SKM-1 (cell line): ENCODE results near the gene ACAD10.

Experiments used
- DNase-seq: peaks from one replicate; lab custom pipeline; 2025; ENCODE audit not compliant: unreplicated experiment; lab: John Stamatoyannopoulos, UW

ACAD10 gene

DNA sequence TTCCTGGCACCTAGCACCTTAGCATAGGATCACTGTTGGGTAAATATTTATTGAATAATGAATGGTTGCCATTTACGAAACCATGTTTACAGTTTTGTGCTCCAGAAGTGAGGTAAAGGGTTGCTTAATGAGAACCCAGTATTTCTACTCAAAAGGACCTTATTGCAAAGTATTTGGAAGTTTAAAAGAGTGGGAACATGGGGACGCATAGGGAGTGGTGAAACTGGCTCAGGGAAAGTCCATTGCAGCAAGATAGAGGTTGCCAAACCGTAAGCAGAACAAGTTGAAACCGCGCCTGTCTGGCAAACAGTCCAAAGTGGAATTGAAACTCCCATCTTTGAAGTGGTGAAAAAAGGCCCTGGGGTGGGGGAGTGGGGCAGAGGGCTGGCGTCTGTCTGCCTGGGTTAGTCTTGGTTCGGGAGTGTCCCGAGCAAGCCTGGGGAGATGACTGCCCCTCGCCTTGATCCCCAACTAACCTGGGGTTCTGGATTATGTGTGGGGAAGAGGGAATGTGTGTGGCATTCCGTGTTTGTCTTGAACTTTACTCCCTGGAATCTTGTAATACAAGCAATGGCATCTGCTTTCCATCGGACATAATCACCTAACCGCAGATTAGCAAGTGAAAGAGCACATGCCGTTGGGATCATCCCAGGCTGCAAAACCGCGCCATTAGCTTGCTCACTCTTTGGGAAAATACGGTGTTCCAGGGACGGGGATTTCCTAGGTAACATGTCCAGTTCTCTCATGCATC lies 88.1 kb downstream of the ACAD10 start:
- no peak for DNase-seq

DNA sequence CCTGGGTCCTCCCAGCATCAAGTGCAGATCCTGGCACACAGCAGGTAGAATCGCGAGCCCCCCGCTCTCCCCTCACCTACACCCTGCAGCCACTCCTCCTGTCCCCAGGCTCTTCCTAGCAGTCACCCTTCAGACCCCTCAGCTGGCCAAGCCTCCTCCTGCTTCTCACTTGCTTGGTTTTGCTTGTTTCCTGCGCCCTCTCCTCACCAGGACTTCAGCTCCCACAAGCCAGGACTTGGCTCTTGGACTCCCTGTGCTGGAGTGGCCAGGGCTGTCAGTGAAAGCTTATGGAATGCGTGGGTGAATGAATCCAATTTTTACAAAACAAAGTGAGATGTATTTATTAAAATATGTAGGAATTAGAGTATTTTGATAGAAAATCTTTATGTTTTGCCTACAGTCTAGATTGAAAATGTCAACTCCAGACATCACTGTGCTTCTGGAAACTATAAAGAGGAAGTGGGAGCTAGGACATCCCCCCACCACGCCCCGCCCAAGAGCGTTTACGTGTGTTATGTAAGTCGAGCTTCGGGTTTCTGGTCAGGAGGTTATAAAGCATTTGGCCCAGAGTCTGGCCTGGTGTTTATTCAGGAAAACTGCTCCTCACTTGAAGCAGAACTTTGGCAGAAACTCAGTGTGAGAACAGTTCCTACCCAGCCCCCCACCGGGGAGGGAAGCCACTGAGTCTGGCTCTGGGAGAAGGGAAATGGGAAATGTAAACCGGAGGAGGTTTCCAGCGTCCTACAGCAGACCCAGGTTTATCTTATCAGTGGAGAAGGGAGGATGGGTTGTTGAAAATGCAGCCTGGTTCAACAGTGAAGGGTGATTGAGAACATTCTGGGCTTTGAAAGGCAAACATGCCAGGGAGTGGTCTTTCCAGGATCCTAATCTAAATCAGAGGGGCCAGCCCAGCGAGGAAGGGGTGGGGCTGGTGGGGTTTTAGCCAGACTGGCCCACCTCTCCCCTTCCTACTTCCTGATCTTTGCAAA lies 89.6 kb downstream of the ACAD10 start:
- DNase-seq, result peak; percentile 70

DNA sequence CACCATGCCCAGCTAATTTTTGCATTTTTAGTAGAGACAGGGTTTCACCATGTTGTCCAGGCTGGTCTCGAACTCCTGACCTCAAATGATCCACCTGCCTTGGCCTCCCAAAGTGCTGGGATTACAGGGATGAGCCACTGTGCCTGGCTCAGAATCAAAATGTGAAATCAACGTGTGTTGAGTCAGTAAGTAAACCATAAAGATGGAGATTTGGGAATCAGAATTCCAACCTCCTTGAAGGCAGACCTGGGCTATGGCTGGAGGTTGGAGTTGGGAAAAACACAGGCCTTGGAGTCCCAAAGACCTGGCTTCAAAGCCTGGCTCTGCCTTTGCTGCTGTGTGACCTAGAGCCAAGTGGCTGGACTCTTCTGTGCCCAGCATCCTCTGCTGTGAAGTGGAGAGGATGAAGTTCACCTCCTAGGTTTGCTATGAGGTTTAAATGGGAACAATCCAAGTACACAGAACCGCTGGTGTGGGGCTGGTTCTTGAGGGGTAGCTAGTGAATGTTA lies 91.0 kb downstream of the ACAD10 start:
- DNase-seq, result no peak

DNA sequence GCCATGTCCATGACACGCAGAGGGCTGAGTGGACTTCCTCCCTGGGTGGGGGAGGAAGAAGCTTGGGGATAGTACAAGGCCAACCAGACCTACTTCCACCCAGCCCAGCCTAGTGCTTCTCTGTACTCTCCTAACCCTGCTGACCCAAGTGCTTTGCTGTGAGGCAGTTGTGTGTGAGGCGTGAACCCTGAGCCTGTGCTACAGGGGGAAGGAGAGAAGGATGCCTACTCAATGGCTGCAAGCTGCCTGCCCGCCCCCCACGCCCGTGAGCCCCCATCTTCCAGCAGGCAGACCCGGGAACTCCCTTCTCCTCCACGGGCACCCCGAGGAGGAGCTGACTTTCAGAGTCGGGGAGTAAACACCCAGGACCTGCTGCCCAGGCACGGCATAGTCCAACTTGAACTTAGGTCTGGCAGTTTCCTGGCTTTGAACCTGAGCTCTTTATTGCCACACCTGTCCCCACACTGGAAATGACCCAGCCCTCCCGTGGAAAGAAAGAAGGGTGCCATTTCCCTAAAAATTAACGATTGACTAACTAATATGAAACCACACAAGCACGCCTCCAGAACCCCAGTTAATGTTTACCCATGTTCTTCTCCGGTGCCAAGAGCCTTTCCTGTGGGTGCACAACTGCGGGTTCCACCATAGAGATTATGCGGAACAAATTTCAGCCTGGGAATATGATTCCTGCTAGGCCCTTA lies 91.6 kb downstream of the ACAD10 start:
- no peak for DNase-seq

DNA sequence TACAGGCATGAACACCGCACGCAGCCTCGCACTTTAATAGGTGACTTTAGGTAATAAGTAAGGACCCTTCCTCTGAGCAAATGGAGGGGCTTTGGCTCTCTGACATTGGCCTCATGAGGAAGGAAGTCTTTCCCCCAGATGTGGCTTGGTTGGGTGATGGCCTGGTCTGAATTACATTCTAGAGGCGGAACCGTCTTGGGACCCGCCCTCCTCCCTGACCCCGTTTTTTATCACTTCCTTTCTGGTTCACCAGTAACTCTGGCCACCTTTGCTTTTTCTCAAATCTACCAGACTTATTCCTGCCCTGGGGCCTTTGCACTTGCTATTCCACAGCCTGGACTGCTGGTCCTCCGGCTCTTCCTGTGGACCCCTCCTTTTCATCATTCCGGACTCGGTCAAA lies 94.3 kb downstream of the ACAD10 start:
- DNase-seq, result no peak

DNA sequence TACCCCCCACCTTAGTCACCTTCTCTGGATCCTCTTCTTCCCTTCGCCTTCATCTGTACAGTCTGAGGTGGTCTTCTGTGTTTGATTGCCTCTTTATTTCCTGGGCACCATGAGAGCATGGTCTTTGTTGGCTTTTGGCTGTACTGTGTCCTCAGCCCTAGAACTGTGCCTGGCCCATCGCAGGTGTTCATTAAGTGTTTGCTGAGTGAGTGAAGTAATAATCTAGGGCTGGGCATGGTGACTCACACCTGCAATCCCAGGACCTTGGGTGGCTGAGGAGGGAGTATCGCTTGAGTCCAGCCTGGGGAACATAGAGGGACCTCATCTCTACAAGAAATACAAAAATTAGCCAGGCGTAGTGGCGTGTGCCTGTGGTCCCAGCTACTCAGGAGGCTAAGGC lies 94.8 kb downstream of the ACAD10 start:
- no peak for DNase-seq

DNA sequence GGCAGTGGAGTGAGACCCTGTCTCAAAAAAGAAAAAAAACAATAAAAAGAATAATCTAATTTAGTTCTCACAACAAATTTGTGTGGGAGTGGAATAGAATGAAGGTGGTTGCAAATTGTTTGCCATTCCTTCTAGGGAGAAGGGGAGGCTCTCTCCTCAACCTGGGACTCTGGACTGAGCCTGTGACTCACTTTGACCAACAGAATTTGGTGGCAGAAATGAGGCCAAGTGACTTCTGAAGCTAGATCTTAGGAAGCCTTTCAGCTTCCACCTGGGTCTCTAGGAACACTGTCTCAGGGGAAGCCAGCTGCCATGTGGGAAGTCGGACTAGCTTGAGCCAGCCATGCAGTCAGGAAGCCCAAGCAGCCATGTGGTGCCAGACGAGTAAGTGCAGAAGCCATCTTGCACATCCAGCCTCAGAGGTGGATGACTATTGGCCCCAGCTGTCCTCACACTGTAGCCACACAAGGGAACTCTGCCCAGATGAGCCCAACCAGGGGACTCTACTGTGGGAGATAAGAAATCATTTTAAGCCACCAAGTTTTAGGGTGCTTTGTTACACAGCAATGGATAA lies 95.3 kb downstream of the ACAD10 start:
- no peak for DNase-seq

DNA sequence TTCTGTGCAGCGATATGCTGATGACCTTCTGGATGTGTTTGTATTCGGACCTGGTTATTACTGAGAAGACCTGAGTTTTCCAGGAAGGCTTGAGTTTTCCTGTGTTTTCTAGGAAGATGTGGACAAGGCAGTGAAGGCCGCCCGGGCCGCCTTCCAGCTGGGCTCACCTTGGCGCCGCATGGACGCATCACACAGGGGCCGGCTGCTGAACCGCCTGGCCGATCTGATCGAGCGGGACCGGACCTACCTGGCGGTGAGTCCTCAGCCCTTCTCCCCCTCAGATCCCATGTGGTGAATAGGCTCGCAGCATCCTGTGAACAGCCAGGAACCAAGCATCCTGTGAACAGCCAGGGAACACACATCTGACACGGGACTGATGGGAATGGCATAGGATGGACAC lies 97.2 kb downstream of the ACAD10 start:
- DNase-seq, result no peak

DNA sequence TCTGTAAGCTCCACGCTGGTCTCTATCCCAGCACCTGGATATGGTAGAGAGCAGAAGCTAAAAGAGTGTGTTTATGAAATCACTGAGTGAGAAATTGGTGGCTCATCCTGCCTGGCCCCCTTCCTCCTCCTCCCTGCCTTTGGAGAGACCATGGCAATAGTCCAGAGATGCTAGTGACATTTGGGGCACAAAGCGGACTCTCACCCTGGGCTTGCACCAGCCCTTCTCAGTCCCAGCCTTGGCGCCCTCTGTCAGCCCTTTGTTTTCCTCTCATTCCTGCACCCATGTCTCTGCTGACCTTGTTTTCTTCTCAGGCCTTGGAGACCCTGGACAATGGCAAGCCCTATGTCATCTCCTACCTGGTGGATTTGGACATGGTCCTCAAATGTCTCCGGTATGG lies 99.1 kb downstream of the ACAD10 start:
- DNase-seq, result no peak

DNA sequence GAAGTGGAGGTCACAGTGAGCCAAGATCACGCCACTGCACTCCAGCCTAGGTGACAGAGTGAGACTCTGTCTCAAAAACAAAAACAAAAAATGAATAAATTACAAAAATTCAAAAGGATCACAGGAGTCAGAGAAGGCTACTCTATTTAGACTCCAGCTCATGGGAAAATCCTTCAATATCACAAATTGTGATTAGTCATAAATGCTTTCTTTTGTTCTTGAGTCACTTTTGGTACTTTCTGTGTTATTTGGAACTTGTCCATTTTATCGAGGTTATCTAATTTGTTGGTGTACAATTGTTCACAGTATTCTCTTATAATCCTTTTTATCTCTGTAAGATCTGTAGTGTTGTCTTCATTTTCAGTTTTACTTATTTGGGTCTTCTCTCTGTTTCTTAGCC lies 99.8 kb downstream of the ACAD10 start:
- DNase-seq, result no peak

DNA sequence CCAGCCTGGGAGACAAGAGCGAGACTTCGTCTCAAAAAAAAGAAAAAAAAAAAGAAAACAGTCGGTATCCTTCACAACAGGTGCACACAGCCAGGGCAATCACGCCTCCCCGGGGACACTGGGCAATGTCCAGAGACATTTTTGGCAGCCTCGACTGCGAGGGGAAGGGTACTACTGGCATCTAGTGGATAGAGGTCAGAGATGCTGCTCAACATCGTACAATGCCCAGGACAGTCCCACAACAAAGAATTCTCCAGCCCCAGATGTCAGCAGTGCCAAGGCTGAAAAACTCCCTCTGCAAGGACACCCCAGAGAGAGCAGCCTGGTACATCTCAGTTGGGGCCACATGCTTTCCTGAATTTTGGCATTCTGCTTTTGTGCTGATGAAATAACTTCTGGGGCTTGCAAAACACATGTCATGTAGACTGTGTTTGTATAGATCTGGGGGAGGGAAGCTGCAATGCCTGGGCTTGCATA lies 102.4 kb downstream of the ACAD10 start:
- no peak for DNase-seq

DNA sequence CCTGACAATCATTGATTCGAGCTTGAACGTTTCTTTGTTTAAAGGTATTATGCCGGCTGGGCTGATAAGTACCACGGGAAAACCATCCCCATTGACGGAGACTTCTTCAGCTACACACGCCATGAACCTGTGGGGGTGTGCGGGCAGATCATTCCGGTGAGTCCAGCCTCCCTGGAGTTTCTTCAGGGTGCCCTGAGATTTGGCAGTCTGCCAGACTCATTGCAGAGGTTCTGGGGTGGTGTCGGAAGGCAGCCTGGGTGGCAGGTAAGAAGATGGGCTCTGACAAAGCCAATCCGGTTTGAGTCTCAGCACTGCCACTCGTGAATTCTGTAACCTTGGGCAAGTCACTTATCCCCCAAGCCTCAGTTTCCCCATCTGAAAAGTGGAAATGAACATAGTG lies 103.9 kb downstream of the ACAD10 start:
- DNase-seq, result no peak

DNA sequence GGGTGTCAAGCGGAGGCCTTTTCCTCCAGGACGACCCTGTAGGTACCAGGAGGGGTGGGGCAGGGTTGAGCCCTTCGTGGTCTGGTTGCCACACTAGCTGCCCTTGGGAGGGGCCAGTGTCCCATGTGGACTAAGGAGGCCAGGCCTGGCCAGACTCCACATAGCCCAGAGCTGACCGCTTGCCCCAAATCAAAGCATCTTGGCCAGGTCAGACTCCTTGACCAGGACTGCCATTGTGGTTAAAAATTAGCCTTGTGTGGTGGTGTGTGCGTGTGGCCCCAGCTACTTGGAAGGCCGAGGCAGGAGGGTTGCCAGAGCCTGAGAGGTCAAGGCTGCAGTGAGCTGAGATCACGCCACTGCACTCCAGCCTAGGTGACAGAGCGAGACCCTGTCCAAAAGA lies 105.7 kb downstream of the ACAD10 start:
- no peak for DNase-seq

DNA sequence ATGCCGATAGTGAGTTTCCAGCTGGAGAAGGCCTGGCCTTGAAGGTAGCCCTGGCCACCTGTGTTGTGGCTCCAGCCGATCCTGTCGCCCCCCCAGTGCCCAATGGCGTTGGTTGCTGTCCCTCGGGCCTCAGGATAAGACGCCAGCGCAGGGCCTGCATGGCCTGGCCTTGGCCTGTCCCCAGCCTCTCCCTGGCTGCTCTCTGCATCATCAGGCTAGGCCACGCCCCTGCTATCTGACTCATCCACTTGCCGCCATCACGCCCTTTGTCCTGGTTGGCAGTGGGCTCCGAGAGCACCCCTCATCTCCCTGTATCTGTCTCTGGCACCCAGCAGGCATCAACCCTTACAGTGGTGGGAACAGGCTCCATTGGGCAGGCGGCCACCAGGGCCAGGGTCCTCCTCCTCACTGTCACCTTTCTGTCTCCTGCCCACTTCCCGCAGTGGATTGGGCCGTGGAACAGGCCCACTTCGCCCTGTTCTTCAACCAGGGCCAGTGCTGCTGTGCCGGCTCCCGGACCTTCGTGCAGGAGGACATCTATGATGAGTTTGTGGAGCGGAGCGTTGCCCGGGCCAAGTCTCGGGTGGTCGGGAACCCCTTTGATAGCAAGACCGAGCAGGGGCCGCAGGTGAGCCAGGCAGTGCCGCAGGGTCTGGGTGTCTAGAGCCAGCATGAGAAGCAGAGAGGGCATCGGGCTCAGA lies 106.5 kb downstream of the ACAD10 start:
- no peak for DNase-seq

DNA sequence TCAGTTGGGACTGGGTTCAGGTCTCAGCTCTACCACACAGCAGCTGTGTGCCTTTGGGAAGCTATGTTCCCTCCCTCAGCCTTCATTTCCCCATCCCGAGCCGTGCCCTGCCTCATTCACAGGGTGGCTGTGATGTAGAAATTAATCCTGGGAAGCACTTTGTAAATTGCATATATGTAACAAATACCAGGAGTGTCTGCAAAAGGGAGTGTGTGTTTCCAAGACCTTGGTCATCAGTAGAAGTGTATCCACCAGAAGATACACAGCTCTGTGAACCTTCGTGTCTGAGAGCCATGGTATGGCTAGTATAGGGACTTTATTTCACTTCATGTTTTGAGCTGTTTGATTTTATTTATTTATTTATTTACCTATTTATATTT lies 107.0 kb downstream of the ACAD10 start:
- DNase-seq, result no peak

DNA sequence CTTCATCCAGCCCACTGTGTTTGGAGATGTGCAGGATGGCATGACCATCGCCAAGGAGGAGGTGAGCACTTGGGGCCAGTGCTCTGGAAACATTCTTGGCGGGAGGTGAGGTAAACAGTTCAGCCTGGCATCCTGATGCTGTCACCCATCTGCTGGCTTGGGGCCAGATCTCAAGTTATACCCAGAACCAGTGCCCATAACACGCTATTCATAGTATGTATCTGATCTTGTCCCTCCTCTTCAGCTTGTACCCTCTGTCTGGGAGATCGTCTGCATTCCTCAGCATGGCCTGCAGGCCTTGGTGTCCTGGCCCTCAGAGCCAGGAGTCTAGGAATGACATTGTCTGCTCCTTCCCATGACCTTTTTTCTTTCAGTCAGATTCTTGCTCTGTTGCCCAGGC lies 112.3 kb downstream of the ACAD10 start:
- DNase-seq, result no peak

DNA sequence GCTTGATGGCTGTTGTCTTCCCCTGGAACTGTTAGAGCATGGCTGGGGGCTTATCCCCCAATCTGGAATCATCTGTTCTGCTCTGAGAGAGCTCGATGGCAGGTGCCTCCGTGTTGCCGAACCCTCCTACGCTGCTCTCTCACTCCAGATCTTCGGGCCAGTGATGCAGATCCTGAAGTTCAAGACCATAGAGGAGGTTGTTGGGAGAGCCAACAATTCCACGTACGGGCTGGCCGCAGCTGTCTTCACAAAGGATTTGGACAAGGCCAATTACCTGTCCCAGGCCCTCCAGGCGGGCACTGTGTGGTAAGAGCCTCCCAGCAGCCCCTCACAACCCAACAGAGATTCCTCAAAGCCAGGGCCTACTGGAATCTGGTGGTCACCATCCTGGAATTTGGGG lies 113.9 kb downstream of the ACAD10 start:
- no peak for DNase-seq

DNA sequence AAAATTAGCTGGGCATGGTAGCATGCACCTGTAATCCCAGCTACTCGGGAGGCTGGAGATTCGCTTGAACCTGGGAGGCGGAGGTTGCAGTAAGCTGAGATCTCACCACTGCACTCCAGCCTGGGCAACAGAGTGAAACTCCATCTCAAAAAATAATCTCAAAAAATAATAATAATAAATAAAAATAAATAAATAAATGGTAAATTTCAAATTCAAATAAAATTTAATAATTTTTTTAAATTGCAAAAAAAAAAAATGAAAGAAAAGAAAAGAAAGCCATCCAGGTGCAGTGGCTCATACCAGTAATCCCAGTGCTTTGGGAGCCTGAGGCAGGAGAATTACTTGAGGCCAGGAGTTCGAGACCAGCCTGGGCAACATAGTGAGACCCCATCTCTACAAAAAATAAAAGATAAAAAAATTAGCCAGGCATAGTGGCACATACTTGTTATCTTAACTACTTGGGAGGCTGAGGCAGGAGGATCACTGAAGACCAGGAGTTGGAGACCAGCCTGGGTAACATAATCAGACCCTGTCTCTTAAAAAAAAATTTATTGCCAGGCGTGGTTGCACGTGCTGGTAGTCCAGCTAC lies 117.3 kb downstream of the ACAD10 start:
- DNase-seq, result no peak

DNA sequence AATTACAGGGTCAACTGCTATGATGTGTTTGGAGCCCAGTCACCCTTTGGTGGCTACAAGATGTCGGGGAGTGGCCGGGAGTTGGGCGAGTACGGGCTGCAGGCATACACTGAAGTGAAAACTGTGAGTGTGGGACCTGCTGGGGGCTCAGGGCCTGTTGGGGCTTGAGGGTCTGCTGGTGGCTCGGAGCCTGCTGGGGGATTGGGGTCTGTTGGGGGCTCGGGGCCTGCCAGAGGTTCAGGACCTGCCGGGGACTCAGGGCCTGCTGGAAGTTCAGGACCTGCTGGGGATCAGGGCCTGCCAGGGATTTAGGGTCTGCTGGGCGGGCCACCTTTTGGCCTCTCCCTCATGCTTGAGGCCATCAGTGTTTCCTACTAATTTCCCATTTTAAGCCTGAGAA lies 118.0 kb downstream of the ACAD10 start:
- DNase-seq, result no peak

DNA sequence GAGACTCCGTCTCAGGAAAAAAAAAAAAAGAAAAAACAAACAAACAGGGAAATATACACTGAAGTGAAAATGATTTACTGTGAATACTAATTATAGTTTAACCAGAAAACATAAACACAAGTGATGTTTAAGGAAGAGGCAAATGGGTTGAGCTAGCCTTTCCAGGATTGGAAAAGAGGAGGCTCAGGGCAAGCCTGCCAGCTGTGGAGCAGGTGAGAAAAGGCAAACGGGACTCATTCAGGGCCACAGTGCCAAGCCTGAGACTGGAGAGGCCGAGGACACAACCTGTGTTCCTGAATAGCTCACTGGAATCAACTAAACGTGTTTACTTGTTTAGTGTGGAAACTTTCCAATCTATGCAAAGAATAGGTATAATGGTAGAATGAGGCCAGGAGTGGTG lies 120.5 kb downstream of the ACAD10 start:
- no peak for DNase-seq
